ENCODE data around the gene ADAM33.

Gene ADAM33

GRCh38 chr20:3679749-3680700 is 1.8 kb downstream of the ADAM33 start:
- no peak overlapping the region for H3K9ac ChIP-seq

GRCh38 chr20:3678856-3679720 is 2.7 kb downstream of the ADAM33 start:
- Histone ChIP-seq H3K4me2 (ENCODE audit: low read length) (no peak overlapping the region), H3K36me3 (ENCODE audit: control insufficient read depth, insufficient read depth, low read length) (no peaks in the 10 kb centered on the region), H3K4me3 (ENCODE audit: low read depth, low read length) (no peak overlapping the region), H2AFZ (no peak overlapping the region), H3K27ac (no peak overlapping the region), H3K4me1 (no peaks in the 10 kb centered on the region), H3K79me2 (no peaks in the 10 kb centered on the region), H3K27me3 (ENCODE audit: control insufficient read depth, insufficient read depth, low read length) (peaks cover 3% of the 10 kb centered on the region), H3K9me3 (ENCODE audit: control insufficient read depth, low read length) (no peaks in the 10 kb centered on the region), H3K9ac (no peak overlapping the region)
- TF ChIP-seq CTCF (IDR thresholded peaks at IDR 0.05), result no peak

More at GRCh38 chr20:3679749-3680700, 1.8 kb downstream of the ADAM33 start:
- H3K4me2 ChIP-seq (ENCODE audit: low read length), result no peak overlapping the region
- H3K27ac ChIP-seq, result no peak overlapping the region
- H3K4me3 ChIP-seq (ENCODE audit: low read depth, low read length), result no peak overlapping the region
- no peaks in the 10 kb centered on the region for H3K27me3 ChIP-seq (ENCODE audit: control insufficient read depth, insufficient read depth, low read length)
- no peak overlapping the region for H2AFZ ChIP-seq
- TF ChIP-seq CTCF (IDR thresholded peaks at IDR 0.05), result no peak
- no peaks in the 10 kb centered on the region for H3K36me3 ChIP-seq (ENCODE audit: control insufficient read depth, insufficient read depth, low read length)
- no peaks in the 10 kb centered on the region for H3K9me3 ChIP-seq (ENCODE audit: control insufficient read depth, low read length)
- no peaks in the 10 kb centered on the region for H3K79me2 ChIP-seq
- H3K4me1 ChIP-seq, result no peaks in the 10 kb centered on the region

GRCh38 chr20:3678198-3678597 is 3.6 kb downstream of the ADAM33 start:
- Histone ChIP-seq H3K79me2 (no peaks in the 10 kb centered on the region), H2AFZ (no peak overlapping the region), H3K4me1 (no peaks in the 10 kb centered on the region), H3K36me3 (ENCODE audit: control insufficient read depth, insufficient read depth, low read length) (no peaks in the 10 kb centered on the region), H3K27ac (no peak overlapping the region), H3K4me2 (ENCODE audit: low read length) (no peak overlapping the region), H3K9me3 (ENCODE audit: control insufficient read depth, low read length) (no peaks in the 10 kb centered on the region), H3K9ac (no peak overlapping the region), H3K27me3 (ENCODE audit: control insufficient read depth, insufficient read depth, low read length) (peaks cover 7% of the 10 kb centered on the region), H3K4me3 (ENCODE audit: low read depth, low read length) (no peak overlapping the region)
- no peak for TF ChIP-seq CTCF (IDR thresholded peaks at IDR 0.05)

GRCh38 chr20:3677733-3678132 is 4.1 kb downstream of the ADAM33 start:
- Histone ChIP-seq H3K4me1 (no peaks in the 10 kb centered on the region), H3K9ac (no peak overlapping the region), H3K27ac (no peak overlapping the region)

More at GRCh38 chr20:3677733-3678132, 4.1 kb downstream of the ADAM33 start:
- Histone ChIP-seq H3K4me3 (ENCODE audit: low read depth, low read length) (no peak overlapping the region), H3K36me3 (ENCODE audit: control insufficient read depth, insufficient read depth, low read length) (no peaks in the 10 kb centered on the region), H3K79me2 (no peaks in the 10 kb centered on the region), H3K4me2 (ENCODE audit: low read length) (no peak overlapping the region), H2AFZ (no peak overlapping the region), H3K27me3 (ENCODE audit: control insufficient read depth, insufficient read depth, low read length) (peaks cover 7% of the 10 kb centered on the region), H3K9me3 (ENCODE audit: control insufficient read depth, low read length) (no peaks in the 10 kb centered on the region)
- no peak for TF ChIP-seq CTCF (IDR thresholded peaks at IDR 0.05)

Measured in parathyroid adenoma (tissue), 2 donors.